HUES64 (cell line): ENCODE results near the gene TNIP1.

ENCODE experiments used
- H3K27ac ChIP-seq: 2 replicates; pipeline ENCODE4 v1.7.0; 2013; ENCODE audit warnings: low read depth, low read length, inconsistent platforms
- H3K27me3 ChIP-seq: 2 replicates; pipeline ENCODE4 v1.6.1; 2013; ENCODE audit warnings: mild to moderate bottlenecking, low read length; ENCODE audit not compliant: insufficient read depth
- H3K36me3 ChIP-seq: 2 replicates; pipeline ENCODE4 v1.6.1; 2013; ENCODE audit warnings: mild to moderate bottlenecking, low read length; ENCODE audit not compliant: insufficient read depth
- H3K4me1 ChIP-seq: 2 replicates; pipeline ENCODE4 v1.6.1; 2013; ENCODE audit warnings: mild to moderate bottlenecking, low read length, moderate library complexity; ENCODE audit not compliant: insufficient read depth
- H3K4me3 ChIP-seq: 2 replicates; pipeline ENCODE4 v1.5.1; 2013; ENCODE audit warnings: mild to moderate bottlenecking, low read length, moderate library complexity
- H3K9ac ChIP-seq: 2 replicates; pipeline ENCODE4 v1.6.1; 2013; ENCODE audit warnings: mild to moderate bottlenecking, low read depth, low read length
- H3K9me3 ChIP-seq: 2 replicates; pipeline ENCODE4 v1.6.1; 2013; ENCODE audit warnings: low read depth, low read length; ENCODE audit not compliant: insufficient read depth
- WGBS: fragments of 150-250, 120-280 bp; methylation state at CpG from one replicate; pipeline ENCODE4 v1.1.7; 2013; ENCODE audit warnings: missing lambda C conversion rate; 5-methylcytosine and 5-hydroxymethylcytosine counted together

TNIP1 gene

GRCh38 chr5:151104795-151105194, 24.0 kb upstream of the TNIP1 start:
- Histone ChIP-seq H3K9me3 (no peaks in the 10 kb centered on the region), H3K4me3 (no peak overlapping the region), H3K27ac (no peak overlapping the region), H3K36me3 (peaks cover 37% of the 10 kb centered on the region), H3K27me3 (no peaks in the 10 kb centered on the region), H3K9ac (no peak overlapping the region), H3K4me1 (no peaks in the 10 kb centered on the region)
- 94% methylated on average over 5 of the region's 5 CpGs for WGBS

- WGBS, result 95% methylated on average over 4 of the region's 4 CpGs
- Histone ChIP-seq H3K27ac (no peak overlapping the region), H3K36me3 (peaks cover 14% of the 10 kb centered on the region), H3K27me3 (no peaks in the 10 kb centered on the region), H3K9me3 (no peaks in the 10 kb centered on the region), H3K4me1 (no peaks in the 10 kb centered on the region), H3K9ac (no peak overlapping the region), H3K4me3 (no peak overlapping the region)
These were observed 20.9 kb upstream of the TNIP1 start for GRCh38 chr5:151101746-151102145.

- WGBS, result 95% methylated on average over 9 of the region's 9 CpGs
- peaks cover under 1% of the 10 kb centered on the region; the same call in 1 of the 2 replicates for H3K4me1 ChIP-seq
- no peaks in the 10 kb centered on the region for H3K27me3 ChIP-seq
- H3K36me3 ChIP-seq, result peaks cover 14% of the 10 kb centered on the region
- H3K4me3 ChIP-seq, result no peak overlapping the region
- no peak overlapping the region for H3K27ac ChIP-seq
- no peak overlapping the region for H3K9ac ChIP-seq
- no peaks in the 10 kb centered on the region for H3K9me3 ChIP-seq
These were observed 20.3 kb upstream of the TNIP1 start for GRCh38 chr5:151101151-151101550.

GRCh38 chr5:151100681-151101080, 19.8 kb upstream of the TNIP1 start:
- Histone ChIP-seq H3K4me3 (no peak overlapping the region), H3K27me3 (no peaks in the 10 kb centered on the region), H3K4me1 (peaks cover 3% of the 10 kb centered on the region; the same call in 1 of the 2 replicates), H3K36me3 (peaks cover 14% of the 10 kb centered on the region; the same call in 1 of the 2 replicates), H3K27ac (no peak overlapping the region), H3K9me3 (no peaks in the 10 kb centered on the region), H3K9ac (no peak overlapping the region)
- WGBS, result 70% methylated on average over 4 of the region's 4 CpGs

DNA sequence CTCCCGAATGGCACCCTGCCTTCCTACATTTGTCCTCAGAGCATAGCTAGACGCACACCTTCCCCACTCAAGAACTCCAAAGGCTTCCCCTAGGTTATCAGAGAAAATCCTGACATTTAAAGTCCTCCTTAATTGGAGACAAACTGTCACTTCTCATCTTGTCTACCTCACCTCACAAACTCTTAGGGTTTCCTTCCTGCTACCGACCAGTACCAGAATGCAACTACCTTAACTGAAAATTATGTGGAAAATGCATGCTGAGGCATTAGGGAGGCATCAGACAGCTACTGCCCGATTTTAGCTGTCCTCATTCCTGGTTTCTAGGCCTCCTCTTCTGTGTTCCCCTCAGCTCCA, 17.9 kb upstream of the TNIP1 start:
- Histone ChIP-seq H3K27ac (no peak overlapping the region), H3K4me3 (no peak overlapping the region), H3K9ac (no peak overlapping the region), H3K27me3 (no peaks in the 10 kb centered on the region), H3K9me3 (no peaks in the 10 kb centered on the region), H3K4me1 (peaks cover 21% of the 10 kb centered on the region), H3K36me3 (peaks cover 4% of the 10 kb centered on the region; the same call in 1 of the 2 replicates)
- WGBS, result 88% methylated on average over 4 of the region's 4 CpGs

DNA sequence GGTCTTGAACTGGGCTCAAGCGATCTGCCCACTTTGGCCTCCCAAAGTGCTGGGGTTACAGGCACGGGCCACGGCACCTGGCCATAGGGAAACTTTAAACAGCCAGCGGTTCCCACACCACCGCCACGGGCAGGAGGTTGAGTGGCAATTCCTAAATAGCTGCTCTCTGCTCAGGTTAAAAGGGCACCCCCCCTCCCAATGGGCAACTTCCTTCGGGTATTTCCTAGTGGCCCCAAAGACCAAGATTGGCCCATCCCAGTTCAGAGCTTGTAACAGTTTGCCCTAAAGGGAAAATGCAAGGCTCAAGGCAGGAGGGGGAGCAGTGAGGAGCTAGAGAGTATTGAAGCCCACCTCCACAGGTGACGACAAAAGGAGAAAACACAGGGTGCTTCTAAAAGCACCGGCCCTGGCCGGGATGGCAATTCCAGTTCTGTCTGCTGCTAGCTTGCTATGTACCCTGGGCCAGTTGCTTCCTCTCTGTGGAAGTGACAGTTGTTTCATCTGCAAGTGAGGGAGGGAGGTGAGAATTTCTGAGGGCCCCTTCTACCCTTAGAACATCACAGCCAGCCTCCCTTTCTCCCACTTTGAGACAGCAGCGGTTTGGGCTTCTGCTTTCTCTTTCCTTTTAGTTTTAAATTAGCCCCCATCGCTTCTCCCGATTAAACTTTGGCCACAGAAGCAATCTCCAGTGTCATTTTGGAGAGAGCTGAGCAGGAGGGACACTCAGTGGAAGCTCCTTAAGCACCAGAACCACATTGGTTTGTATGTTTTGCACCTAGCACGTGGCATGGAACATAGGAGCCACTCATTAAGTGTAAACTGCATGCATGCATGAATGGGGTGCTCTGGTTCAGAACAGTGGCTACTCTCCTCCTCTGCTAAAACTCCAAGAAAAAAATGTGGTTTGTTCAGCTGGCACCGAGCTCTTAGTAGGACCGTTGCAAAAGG, 17.3 kb upstream of the TNIP1 start:
- 93% methylated on average over 16 of the region's 16 CpGs for WGBS
- Histone ChIP-seq H3K4me1 (peaks cover 27% of the 10 kb centered on the region), H3K27ac (no peak overlapping the region), H3K27me3 (no peaks in the 10 kb centered on the region), H3K9me3 (no peaks in the 10 kb centered on the region), H3K4me3 (no peak overlapping the region), H3K9ac (no peak overlapping the region), H3K36me3 (peaks cover 4% of the 10 kb centered on the region; the same call in 1 of the 2 replicates)

DNA sequence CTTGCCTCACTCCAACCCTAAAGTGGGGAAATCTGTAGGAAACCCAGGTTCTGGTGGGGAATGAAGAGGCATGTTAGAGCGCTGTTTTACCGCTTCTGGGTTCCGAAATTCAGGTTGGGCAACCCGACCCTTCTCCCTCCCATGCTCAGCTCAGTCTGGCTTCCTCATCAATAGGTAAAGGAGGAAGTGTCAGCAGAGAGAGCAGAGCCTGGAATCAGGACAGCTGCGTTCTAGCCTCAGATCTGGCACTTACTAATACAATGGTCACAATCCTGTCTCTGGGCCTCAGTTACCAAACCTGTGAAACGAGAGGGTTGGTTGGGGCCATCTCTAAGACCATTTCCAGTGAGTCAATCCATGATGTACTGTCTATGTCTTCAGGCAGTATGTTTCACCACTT, 16.2 kb upstream of the TNIP1 start:
- H3K4me1 ChIP-seq, result peaks cover 27% of the 10 kb centered on the region
- WGBS, result 98% methylated on average over 5 of the region's 6 CpGs
- H3K27ac ChIP-seq, result no peak overlapping the region
- H3K4me3 ChIP-seq, result no peak overlapping the region
- no peaks in the 10 kb centered on the region for H3K9me3 ChIP-seq
- H3K9ac ChIP-seq, result no peak overlapping the region
- no peaks in the 10 kb centered on the region for H3K27me3 ChIP-seq
- peaks cover 2% of the 10 kb centered on the region; the same call in 1 of the 2 replicates for H3K36me3 ChIP-seq

DNA sequence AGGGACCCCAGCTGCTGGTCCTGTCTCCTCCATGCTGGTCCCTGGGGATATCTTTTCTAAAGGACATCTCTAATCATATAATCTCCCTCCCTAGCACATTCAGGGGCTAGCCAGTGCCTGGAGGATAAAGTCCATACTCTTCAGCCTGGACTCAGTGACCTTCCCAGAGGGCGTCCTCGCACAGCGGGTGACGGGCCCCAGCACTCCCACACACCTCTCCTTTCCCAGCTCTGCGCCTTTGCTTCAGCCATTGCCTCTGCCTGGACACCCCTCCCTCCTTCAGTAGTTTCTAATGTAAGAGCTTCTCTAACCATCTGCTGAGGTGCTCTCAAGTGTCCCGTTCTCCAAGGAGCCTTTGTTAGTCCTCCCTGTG, 15.2 kb upstream of the TNIP1 start:
- Histone ChIP-seq H3K36me3 (no peaks in the 10 kb centered on the region), H3K9me3 (no peaks in the 10 kb centered on the region), H3K27ac (no peak overlapping the region), H3K9ac (no peak overlapping the region), H3K4me3 (no peak overlapping the region), H3K4me1 (peaks cover 27% of the 10 kb centered on the region), H3K27me3 (no peaks in the 10 kb centered on the region)
- WGBS, result 86% methylated on average over 6 of the region's 6 CpGs

DNA sequence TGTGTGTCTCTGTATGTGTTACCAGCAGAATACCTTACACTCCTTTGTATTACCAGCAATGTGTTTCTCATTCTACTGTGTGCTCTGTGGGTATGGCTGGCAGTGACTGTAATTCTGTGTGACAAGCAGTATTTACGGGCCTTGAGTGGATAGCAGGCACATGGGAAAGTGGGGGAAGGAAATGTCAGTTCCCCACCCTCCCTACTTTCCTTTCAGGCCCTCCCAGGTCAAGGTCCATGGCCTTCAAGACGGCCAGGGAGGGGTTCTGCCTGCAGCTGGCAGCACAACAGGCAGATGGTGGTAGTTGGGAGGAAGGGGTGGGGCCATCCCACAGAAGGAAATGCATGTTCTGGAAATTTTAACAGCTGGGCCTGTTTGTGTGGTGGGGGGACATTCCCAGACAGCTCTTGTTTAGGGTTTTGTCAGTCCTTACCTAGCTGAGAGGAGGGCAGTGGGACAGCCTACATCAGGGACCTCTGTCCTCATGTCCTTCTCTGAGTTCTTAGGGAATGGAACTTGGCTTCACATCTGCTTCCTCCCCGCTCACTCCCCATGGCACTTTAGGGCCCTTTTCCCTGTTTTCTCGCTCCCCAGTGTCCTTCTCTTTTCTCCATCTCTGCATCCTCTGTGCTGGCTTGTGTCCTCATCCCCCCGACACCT, 14.6 kb upstream of the TNIP1 start:
- peaks cover 27% of the 10 kb centered on the region for H3K4me1 ChIP-seq
- H3K27ac ChIP-seq, result no peak overlapping the region
- H3K4me3 ChIP-seq, result no peak overlapping the region
- H3K27me3 ChIP-seq, result no peaks in the 10 kb centered on the region
- H3K36me3 ChIP-seq, result no peaks in the 10 kb centered on the region
- WGBS, result 72% methylated on average over 4 of the region's 5 CpGs
- H3K9me3 ChIP-seq, result no peaks in the 10 kb centered on the region
- no peak overlapping the region for H3K9ac ChIP-seq

GRCh38 chr5:151094852-151095245, 14.0 kb upstream of the TNIP1 start:
- H3K27ac ChIP-seq, result no peak overlapping the region
- 91% methylated on average over 6 of the region's 8 CpGs for WGBS
- H3K27me3 ChIP-seq, result no peaks in the 10 kb centered on the region
- H3K9ac ChIP-seq, result no peak overlapping the region
- H3K4me1 ChIP-seq, result peaks cover 27% of the 10 kb centered on the region
- no peaks in the 10 kb centered on the region for H3K36me3 ChIP-seq
- no peaks in the 10 kb centered on the region for H3K9me3 ChIP-seq
- H3K4me3 ChIP-seq, result no peak overlapping the region

- Histone ChIP-seq H3K27me3 (no peaks in the 10 kb centered on the region), H3K9ac (no peak overlapping the region), H3K4me3 (no peak overlapping the region), H3K27ac (no peak overlapping the region), H3K9me3 (no peaks in the 10 kb centered on the region), H3K4me1 (peaks cover 27% of the 10 kb centered on the region), H3K36me3 (no peaks in the 10 kb centered on the region)
- 71% methylated on average over 12 of the region's 12 CpGs for WGBS
These were observed 13.4 kb upstream of the TNIP1 start for GRCh38 chr5:151094030-151094851.
